B cell (primary cell): Measurements from ENCODE around the gene AMOTL1. TPM values are rescaled to one million over a fixed set of nuclear protein-coding genes. Genes with fewer than 3 reads are reported as not detected.

Experiments used
- ATAC-seq: fragments of 200-7000 bp; cut with Tn5 transposase; one replicate; pipeline ENCODE4 v1.10.0; 2021; ENCODE audit warnings: low read depth, mild to moderate bottlenecking, moderate number of reproducible peaks, moderate library complexity
- CTCF ChIA-PET: fragments of 350-600 bp; sonication (Branson Sonifier 250); formaldehyde crosslinking; loops from one replicate; lab custom pipeline; 2021; ENCODE audit warnings: antibody characterized with exemption, inconsistent platforms; lab: Charles Lee
- POLR2A ChIA-PET: fragments of 350-600 bp; sonication (Branson Sonifier 250); formaldehyde crosslinking; loops from one replicate; lab custom pipeline; 2021; ENCODE audit warnings: antibody characterized with exemption; lab: Charles Lee
- DNase-seq: peaks from one replicate; pipeline ENCODE4 v3.0.0; 2013
- H2AFZ ChIP-seq: 2 replicates; pipeline ENCODE4 v1.6.1; 2012; ENCODE audit warnings: mild to moderate bottlenecking, low read depth, low read length; ENCODE audit not compliant: insufficient read depth, poor library complexity, severe bottlenecking
- H3K27ac ChIP-seq, 2 donors: 1 replicate in 1 of 2; 2 replicates in 1 of 2; pipeline ENCODE4 v1.5.1; 2012 to 2013; ENCODE audit warnings: low read length in 2 of 2, mild to moderate bottlenecking in 2 of 2, moderate library complexity in 1 of 2
- H3K27me3 ChIP-seq, 4 experiments: fragments of 200-600 bp in 1 of 4; sonication (generic) in 1 of 4; replicated peaks in 1 of 4; 1 replicate in 2 of 4; 2 replicates in 2 of 4; pipeline versions ENCODE4 v1.6.1 to v1.7.0; 2013 to 2016; ENCODE audit warnings: low read length in 3 of 4, mild to moderate bottlenecking in 2 of 4, mixed read lengths in 1 of 4, moderate library complexity in 1 of 4; ENCODE audit not compliant: insufficient read depth in 4 of 4, control insufficient read depth in 3 of 4; ENCODE audit errors: control extremely low read depth in 1 of 4
- H3K36me3 ChIP-seq, 2 experiments: replicated peaks in 1 of 2; 1 replicate in 1 of 2; 2 replicates in 1 of 2; pipeline versions ENCODE4 v1.6.1 to v1.7.1; 2013; ENCODE audit warnings: low read length in 1 of 2; ENCODE audit not compliant: insufficient read depth in 2 of 2, control insufficient read depth in 1 of 2; ENCODE audit errors: control extremely low read depth in 1 of 2, extremely low read depth in 1 of 2
- H3K4me1 ChIP-seq, 2 donors: fragments of 200-600 bp in 1 of 2; sonication (generic) in 1 of 2; 1 replicate in 1 of 2; 2 replicates in 1 of 2; pipeline versions ENCODE4 v1.5.1 to v1.6.1; 2013 to 2017; ENCODE audit warnings: low read length in 2 of 2; ENCODE audit not compliant: control insufficient read depth in 2 of 2, insufficient read depth in 2 of 2
- H3K4me2 ChIP-seq: replicated peaks from 2 replicates; pipeline ENCODE3; 2012; ENCODE audit warnings: mild to moderate bottlenecking, low read depth, low read length; ENCODE audit not compliant: poor library complexity, severe bottlenecking
- H3K4me3 ChIP-seq, 5 experiments: fragments of 200-600 bp in 1 of 5; sonication (generic) in 1 of 5; 1 replicate in 3 of 5; 2 replicates in 2 of 5; pipeline versions ENCODE4 v1.5.1 to v1.7.0; 2011 to 2016; ENCODE audit warnings: low read length in 4 of 5, mild to moderate bottlenecking in 4 of 5, low read depth in 2 of 5, control low read depth in 1 of 5, moderate library complexity in 1 of 5; ENCODE audit not compliant: insufficient read depth in 1 of 5; ENCODE audit errors: control extremely low read depth in 1 of 5, extremely low read depth in 1 of 5
- H3K79me2 ChIP-seq: fragments of 200-600 bp; sonication (generic); one replicate; pipeline ENCODE4 v1.6.0; 2016; ENCODE audit warnings: low read length; ENCODE audit not compliant: control insufficient read depth, insufficient read depth
- H3K9ac ChIP-seq: fragments of 200-600 bp; sonication (generic); 2 replicates; pipeline ENCODE4 v1.6.1; 2017; ENCODE audit warnings: mild to moderate bottlenecking, low read length, moderate library complexity
- H3K9me3 ChIP-seq, 3 donors: one replicate each; pipeline versions ENCODE4 v1.6.1 to v1.7.1; 2013; ENCODE audit warnings: low read length in 2 of 3; ENCODE audit not compliant: control insufficient read depth in 2 of 3, insufficient read depth in 1 of 3; ENCODE audit errors: control extremely low read depth in 1 of 3
- H4K20me1 ChIP-seq: 2 replicates; pipeline ENCODE4 v1.6.0; 2012; ENCODE audit warnings: mild to moderate bottlenecking, low read length; ENCODE audit not compliant: insufficient read depth, control insufficient read depth, poor library complexity, severe bottlenecking
- H3K27ac Mint-ChIP-seq: one replicate; pipeline ENCODE4 v1.8.0; 2021; ENCODE audit warnings: mixed read lengths
- H3K27me3 Mint-ChIP-seq: one replicate; pipeline ENCODE4 v1.8.0; 2021; ENCODE audit warnings: mixed read lengths
- H3K4me1 Mint-ChIP-seq: one replicate; pipeline ENCODE4 v1.8.0; 2021; ENCODE audit warnings: mixed read lengths
- H3K4me3 Mint-ChIP-seq: one replicate; pipeline ENCODE4 v1.8.0; 2021; ENCODE audit warnings: mixed read lengths
- H3K9me3 Mint-ChIP-seq: one replicate; pipeline ENCODE4 v1.8.0; 2022; ENCODE audit warnings: mixed read lengths; ENCODE audit not compliant: insufficient read depth
- CTCF ChIP-seq: fragments of 200-600 bp; IDR thresholded peaks from one replicate; pipeline ENCODE4 v1.8.0; 2022; ENCODE audit warnings: antibody characterized with exemption, mild to moderate bottlenecking
- EZH2 ChIP-seq: IDR thresholded peaks from 2 replicates; pipeline ENCODE4 v1.6.1; 2012; ENCODE audit warnings: borderline replicate concordance, low read depth, mild to moderate bottlenecking, moderate library complexity, low read length; ENCODE audit not compliant: insufficient read depth, poor library complexity, severe bottlenecking
- WGBS: methylation state at CpG from one replicate; pipeline ENCODE4 v1.1.5; 2013; ENCODE audit warnings: missing lambda C conversion rate; ENCODE audit not compliant: insufficient coverage; 5-methylcytosine and 5-hydroxymethylcytosine counted together
- intact Hi-C: fragments of 100-400 bp; cut with micrococcal nuclease; formaldehyde crosslinking; loops from one replicate; pipeline ENCODE4 v1.10.0; 2022
- polyA plus RNA-seq: library from polyadenylated mRNA; depleted of rRNA; stranded (reverse); fragments of >200 nt; gene quantifications from 2 replicates; pipeline ENCODE4 v1.2.3, GENCODE V29; 2012
- total RNA-seq, 2 donors: library from RNA; stranded (reverse); fragments of 120-200 nt in 1 of 2; gene quantifications; 1 replicate in 1 of 2; 2 replicates in 1 of 2; pipeline versions ENCODE4 v1.2.3 to v1.2.4, GENCODE V29; 2013 to 2022

Gene AMOTL1
- total and polyA plus RNA-seq, 2 donors (not counting 1 experiment from before 2014, with no cell fraction given), result 0.04 to 0.30 TPM

- Histone ChIP-seq H3K79me2 (no peaks in the 10 kb centered on the region), H2AFZ (no peak overlapping the region), H3K9me3 (no peaks in the 10 kb centered on the region), H3K4me3 (no peak overlapping the region), H3K27ac (no peak overlapping the region), H3K4me1 (peaks cover 10 to 17% of the 10 kb centered on the region in 2 donors), H4K20me1 (no peaks in the 10 kb centered on the region), H3K4me2 (no peak overlapping the region), H3K27me3 (peaks cover 0 to 21% (median 11%) of the 10 kb centered on the region in 4 experiments), H3K36me3 (no peaks in the 10 kb centered on the region), H3K9ac (no peak overlapping the region)
- ChIA-PET POLR2A (no interaction called here), CTCF (no interaction called here)
- WGBS, result 93% methylated on average over 1 of the region's 2 CpGs
- intact Hi-C loops, result no loop called here
- H3K4me1 Mint-ChIP-seq, result peaks cover 15% of the 10 kb centered on the region
- H3K9me3 Mint-ChIP-seq, result no peaks in the 10 kb centered on the region
- H3K27ac Mint-ChIP-seq, result no peak overlapping the region
- TF ChIP-seq CTCF, result no peak
- no peak for TF ChIP-seq EZH2
- DNase-seq, result no peak
- peaks cover 37% of the 10 kb centered on the region for H3K27me3 Mint-ChIP-seq
- ATAC-seq, result no peak
- H3K4me3 Mint-ChIP-seq, result no peak overlapping the region
Measured at GRCh38 chr11:94771390-94771789, 3.2 kb downstream of the AMOTL1 start.

- intact Hi-C loops, result no loop called here
- TF ChIP-seq EZH2, result no peak
- TF ChIP-seq CTCF, result no peak
- Histone ChIP-seq H3K4me1 (peaks cover 10 to 17% of the 10 kb centered on the region in 2 donors), H3K9me3 (no peaks in the 10 kb centered on the region), H3K79me2 (no peaks in the 10 kb centered on the region), H2AFZ (no peak overlapping the region), H3K4me3 (no peak overlapping the region), H3K4me2 (no peak overlapping the region), H3K36me3 (no peaks in the 10 kb centered on the region), H4K20me1 (no peaks in the 10 kb centered on the region), H3K27me3 (peaks cover 0 to 21% (median 9%) of the 10 kb centered on the region in 4 experiments), H3K9ac (no peak overlapping the region), H3K27ac (no peak overlapping the region)
- DNase-seq (no peak), ATAC-seq (no peak)
- Mint-ChIP-seq H3K4me3 (no peak overlapping the region), H3K9me3 (no peaks in the 10 kb centered on the region), H3K27ac (no peak overlapping the region), H3K4me1 (peaks cover 18% of the 10 kb centered on the region), H3K27me3 (peaks cover 41% of the 10 kb centered on the region)
- ChIA-PET POLR2A (no interaction called here), CTCF (no interaction called here)
- no CpG with 5 or more reads among the region's 2 CpGs for WGBS
Measured at GRCh38 chr11:94771951-94772350, 3.8 kb downstream of the AMOTL1 start.
